SKM-1 (cell line): ENCODE data around the gene GNAI2.
A peak's percentile ranks its signal among the peaks of the same experiment; 100 is the strongest.
"Not testable (repeated sequence)": the region's sequence is repeated elsewhere in the genome, so short reads cannot be mapped to it uniquely, and the experiment has no call there.

Experiments
- DNase-seq: peaks from one replicate; lab custom pipeline; 2025; ENCODE audit not compliant: unreplicated experiment; lab: John Stamatoyannopoulos, UW

GNAI2 gene

DNA sequence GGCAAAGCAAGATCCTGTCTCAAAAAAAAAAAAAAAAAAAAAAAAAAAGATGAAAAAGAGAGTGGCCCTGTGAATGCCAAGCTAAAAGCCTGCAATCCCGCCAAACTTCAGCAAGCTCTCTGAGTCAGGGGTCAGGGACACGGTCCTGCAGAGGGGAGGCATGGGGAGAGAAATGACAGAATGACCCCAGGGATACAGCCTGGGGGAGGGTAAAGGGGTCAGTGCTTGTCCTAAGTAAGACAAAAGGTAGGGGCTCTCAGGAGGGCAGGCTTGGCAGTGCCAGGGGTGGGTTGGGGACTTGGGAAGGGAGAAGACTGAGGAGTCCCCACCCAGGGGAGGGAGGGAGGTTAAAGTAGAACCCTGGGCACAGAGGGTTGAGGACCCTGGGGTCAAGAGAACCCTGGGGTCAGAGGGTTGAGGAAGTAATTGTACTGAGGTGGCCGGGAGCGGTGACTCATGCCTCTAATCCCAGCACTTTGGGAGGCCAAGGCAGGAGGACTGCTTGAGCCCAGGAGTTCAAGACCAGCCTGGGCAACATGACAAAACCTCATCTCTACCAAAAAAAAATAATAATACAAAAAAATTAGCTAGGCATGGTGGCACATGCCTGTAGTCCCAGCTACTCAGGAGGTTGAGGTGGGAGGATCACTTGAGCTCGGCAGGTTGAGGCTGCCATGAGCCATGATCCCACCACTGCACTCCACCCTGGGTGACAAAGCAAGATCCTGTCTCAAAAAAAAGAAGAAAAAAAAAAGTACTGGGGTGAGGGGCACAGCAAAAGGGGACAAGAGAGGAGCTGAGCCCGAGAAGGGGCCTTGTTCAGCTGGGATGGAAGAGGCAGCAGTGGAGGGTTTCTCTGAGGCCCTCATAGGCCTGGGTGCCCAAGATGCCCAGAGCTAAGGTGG, 27.7 kb downstream of the GNAI2 start:
- no peak for DNase-seq

DNA sequence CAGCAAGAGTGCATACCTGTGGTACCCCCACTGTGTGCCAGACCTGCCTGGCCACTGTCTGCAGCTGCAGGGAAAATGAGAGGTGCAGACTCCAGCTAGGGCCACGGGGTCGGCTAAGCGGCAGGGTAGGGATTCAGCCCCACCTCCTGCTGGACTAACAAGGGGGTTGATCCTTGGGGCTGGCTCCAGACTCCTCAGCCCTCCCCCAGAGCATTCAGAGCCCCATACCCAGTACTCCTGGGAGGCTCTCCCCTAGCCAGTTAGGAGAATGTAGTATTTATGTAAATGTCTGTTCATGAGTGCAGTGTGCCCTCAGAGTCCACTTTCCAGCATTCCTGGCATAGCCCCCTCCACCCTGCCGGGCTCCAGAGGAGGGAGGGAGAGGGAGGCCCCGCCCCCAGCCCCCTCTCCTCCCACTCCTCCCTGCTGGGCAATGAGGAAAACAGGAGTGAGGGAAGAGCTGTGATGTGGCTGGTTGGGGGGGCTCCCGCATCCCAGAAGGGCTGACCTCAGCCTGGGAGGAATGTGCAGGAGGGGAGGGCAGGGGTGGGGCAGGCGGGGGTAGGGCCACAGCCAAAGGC, 28.5 kb downstream of the GNAI2 start:
- DNase-seq: no peak

DNA sequence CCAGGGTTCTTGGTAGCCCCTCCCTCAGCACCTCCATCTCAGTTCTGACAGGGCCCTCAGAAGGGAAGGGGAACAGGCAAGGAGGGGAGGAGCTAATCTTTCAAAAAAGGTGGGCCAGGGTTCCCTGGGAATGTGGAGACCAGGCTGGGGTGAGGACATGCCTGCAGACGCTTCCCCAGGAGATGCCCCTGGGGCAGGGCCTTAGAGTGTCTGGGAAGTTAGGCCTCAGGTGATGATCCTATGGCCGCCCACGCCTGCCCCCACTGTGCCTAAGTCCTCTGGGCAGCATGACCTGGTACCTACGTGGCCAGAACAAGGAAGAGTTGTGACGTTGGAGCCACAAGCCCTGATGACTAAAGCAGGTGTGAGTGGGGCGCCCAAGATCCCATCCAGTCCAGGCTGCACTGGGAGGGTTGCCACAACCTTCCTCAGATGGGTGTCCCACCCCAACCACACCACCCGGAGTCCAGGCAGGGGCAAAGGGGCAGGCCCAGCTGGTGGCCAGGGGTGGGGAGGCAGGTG, 29.0 kb downstream of the GNAI2 start:
- DNase-seq: no peak

DNA sequence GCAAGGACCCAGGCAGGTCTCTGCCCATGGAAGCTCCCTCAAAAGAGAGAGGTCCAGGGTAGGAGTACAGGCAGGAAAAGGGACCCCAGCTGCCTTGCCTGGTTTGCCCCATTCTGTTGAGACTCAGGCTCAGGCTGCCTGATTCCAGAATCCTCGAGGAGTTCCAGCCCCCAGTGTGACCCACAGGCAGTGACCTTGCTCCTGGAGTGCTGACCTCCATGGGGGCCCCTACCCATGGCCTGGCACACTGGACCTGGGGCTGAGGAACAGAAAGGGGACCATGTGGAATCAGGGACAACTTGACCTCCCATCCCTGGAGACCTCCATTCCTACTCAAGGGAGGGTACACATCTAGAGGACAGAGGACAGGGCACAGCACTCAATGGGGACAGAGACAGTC, 29.6 kb downstream of the GNAI2 start:
- DNase-seq: no peak

- no peak for DNase-seq
Observed at GRCh38 chr3:50266017-50266416, 30.0 kb downstream of the GNAI2 start.

DNA sequence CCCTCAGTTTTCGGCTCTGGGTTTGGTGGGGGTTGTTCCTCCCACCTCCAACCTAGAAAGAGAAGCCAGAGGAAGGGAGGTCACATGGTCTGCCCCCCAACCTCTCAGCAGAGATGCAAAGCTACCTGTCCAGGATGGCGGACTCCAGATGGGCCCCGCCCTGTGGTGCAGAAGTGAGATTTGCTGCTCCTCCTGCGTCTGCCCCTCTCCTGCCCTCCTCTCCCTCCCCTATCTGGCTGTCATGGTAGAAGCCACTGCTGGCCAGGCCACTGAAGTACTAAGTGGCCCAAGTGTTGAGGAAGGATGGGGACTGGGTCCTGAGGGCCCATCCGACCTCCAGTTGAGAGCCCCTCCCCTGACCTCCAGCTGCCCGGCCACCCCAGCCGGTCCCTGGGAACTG, 30.8 kb downstream of the GNAI2 start:
- no peak for DNase-seq

- no peak for DNase-seq
Observed at GRCh38 chr3:50267280-50267913, 31.4 kb downstream of the GNAI2 start.

- DNase-seq: no peak
Observed at GRCh38 chr3:50268276-50268675, 32.3 kb downstream of the GNAI2 start.

- no peak for DNase-seq
Observed at GRCh38 chr3:50268703-50269451, 32.9 kb downstream of the GNAI2 start, which contains the start of gene SEMA3B. Gene SEMA3B, plus strand, starts transcription at chr3:50269147. Its CDS starts 94 bp downstream, at chr3:50269241.

- no peak for DNase-seq
Observed at GRCh38 chr3:50269460-50269859, 33.5 kb downstream of the GNAI2 start.

DNA sequence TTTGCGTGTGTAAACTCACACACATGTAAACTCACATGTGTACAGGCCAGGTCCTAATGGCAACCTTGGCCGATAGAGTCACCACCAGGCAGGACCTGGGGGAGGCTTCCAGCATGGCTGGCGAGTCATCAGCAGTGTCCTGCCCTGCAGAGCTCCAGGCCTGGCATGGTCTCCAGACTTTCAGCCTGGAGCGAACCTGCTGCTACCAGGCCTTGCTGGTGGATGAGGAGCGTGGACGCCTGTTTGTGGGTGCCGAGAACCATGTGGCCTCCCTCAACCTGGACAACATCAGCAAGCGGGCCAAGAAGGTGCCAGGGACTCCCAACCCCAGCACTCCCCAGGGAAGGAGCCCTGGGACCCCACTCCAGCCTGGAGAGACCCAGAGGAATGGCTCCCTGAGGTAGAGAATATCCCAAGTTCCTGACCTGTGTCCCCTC, 34.0 kb downstream of the GNAI2 start:
- DNase-seq: no peak

- no peak for DNase-seq
Observed at GRCh38 chr3:50270422-50271224, 34.6 kb downstream of the GNAI2 start.

DNA sequence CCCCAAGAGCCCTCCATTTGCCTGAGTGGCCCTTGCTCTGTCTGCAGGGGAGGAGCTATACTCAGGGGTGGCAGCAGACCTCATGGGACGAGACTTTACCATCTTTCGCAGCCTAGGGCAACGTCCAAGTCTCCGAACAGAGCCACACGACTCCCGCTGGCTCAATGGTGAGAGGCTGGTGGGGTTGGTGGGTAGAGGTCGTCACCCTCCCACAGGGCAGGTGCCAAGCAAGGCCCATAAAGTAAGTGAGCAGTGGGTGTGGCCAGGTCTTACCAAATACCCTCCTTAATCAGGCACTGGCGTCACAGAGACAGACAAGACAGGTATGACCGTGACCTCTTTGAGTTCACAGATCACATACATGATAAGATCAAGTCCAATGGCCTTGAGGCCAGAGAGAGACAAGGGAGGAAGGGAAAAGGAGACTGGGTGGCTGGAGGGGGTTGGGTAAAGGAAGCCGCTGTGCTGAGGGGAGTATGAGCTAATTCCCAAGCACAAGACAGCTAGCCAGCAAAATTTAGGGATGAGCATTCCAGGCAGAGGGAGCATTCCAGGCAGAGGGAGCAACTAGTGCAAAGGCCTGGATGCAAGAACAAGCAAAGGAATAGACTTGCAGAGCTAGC, 35.4 kb downstream of the GNAI2 start:
- no peak for DNase-seq

- not testable (repeated sequence) for DNase-seq
Observed at GRCh38 chr3:50272538-50272910, 36.5 kb downstream of the GNAI2 start.

DNA sequence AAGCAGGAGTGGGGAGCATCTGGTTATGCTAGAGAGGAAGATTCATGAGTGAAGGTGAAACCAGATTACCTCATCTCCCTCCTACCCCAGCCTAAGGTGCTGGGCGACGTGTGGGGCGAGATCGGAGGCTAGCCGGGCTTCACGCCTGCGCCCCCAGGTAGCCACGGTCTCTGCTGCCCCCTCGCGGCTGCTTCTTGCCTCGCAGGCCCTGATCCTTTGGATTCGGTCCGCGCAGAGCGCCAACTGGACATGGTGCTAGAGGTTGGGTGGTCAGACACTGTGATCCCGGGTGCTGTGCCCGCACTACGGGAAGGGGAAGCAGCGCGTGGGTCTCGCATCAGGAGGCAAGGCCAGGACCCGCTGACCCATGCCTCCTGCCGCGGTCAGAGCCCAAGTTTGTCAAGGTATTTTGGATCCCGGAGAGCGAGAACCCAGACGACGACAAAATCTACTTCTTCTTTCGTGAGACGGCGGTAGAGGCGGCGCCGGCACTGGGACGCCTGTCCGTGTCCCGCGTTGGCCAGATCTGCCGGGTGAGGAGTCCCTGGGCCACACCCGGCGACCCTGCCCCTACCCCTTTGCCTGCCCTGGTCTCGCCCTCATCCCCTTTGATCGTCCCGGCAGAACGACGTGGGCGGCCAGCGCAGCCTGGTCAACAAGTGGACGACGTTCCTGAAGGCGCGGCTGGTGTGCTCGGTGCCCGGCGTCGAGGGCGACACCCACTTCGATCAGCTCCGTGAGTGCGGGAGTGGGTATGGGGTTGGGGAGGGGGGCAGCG, 37.1 kb downstream of the GNAI2 start:
- peak; percentile 58 for DNase-seq

DNA sequence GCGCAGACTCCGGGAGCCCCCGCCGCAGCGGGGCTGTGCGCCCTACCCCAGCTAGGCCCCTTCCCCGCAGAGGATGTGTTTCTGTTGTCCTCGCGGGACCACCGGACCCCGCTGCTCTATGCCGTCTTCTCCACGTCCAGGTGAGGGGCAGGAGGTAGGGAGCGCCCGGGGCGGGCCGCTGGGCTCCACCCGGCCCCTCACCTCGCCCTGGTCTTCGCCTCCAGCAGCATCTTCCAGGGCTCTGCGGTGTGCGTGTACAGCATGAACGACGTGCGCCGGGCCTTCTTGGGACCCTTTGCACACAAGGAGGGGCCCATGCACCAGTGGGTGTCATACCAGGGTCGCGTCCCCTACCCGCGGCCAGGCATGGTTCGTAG, 37.7 kb downstream of the GNAI2 start:
- no peak for DNase-seq

- DNase-seq: peak; percentile 35
Observed at GRCh38 chr3:50274371-50275104, 38.5 kb downstream of the GNAI2 start.
